Measurements from ENCODE around the gene KBTBD12. TPM values are rescaled to one million over a fixed set of nuclear protein-coding genes. Genes with fewer than 3 reads are reported as not detected.
"Not testable (repeated sequence)": the region's sequence is repeated elsewhere in the genome, so short reads cannot be mapped to it uniquely, and the experiment has no call there.

KBTBD12 gene
- 1 to 10 TPM; 3.2 to 4.1 TPM for total RNA-seq

GRCh38 chr3:127915115-127915936 lies at the start of gene KBTBD12:
Gene KBTBD12, plus strand, starts transcription at chr3:127915232. Its CDS starts 7,830 bp downstream, at chr3:127923062.
- Histone ChIP-seq H3K27me3 (no peaks in the 10 kb centered on the region), H3K4me1 (no peaks in the 10 kb centered on the region), H3K27ac (peak within 1 kb of the TSS; percentile 63), H3K36me3 (no peaks in the 10 kb centered on the region), H3K4me3 (peak within 1 kb of the TSS; percentile 32), H3K9ac (ENCODE audit: low read depth in 2 of 2, low read length in 2 of 2) (peak within 1 kb of the TSS; percentile 56 to 70), H3K9me3 (no peaks in the 10 kb centered on the region)
- DNase-seq: peak; percentile 57
- intact Hi-C loops (cut with DNase I): no loop called here
- TF ChIP-seq CTCF (IDR thresholded peaks at IDR 0.05): no peak

- H3K36me3 ChIP-seq: no peaks in the 10 kb centered on the region
- no peak for DNase-seq
- TF ChIP-seq CTCF (IDR thresholded peaks at IDR 0.05): no peak
- no peaks in the 10 kb centered on the region for H3K27me3 ChIP-seq
- no peaks in the 10 kb centered on the region for H3K9me3 ChIP-seq
- no peaks in the 10 kb centered on the region for H3K4me1 ChIP-seq
- H3K9ac ChIP-seq (ENCODE audit: low read depth in 2 of 2, low read length in 2 of 2): no peak overlapping the region
- H3K27ac ChIP-seq: no peak overlapping the region
- intact Hi-C loops (cut with DNase I): no loop called here
- H3K4me3 ChIP-seq: no peak overlapping the region
Measured at GRCh38 chr3:127865941-127866340, 49.1 kb upstream of the KBTBD12 start.

- Histone ChIP-seq H3K36me3 (no peaks in the 10 kb centered on the region), H3K4me1 (no peaks in the 10 kb centered on the region), H3K4me3 (no peak overlapping the region), H3K27me3 (no peaks in the 10 kb centered on the region), H3K27ac (no peak overlapping the region), H3K9ac (ENCODE audit: low read depth in 2 of 2, low read length in 2 of 2) (no peak overlapping the region), H3K9me3 (no peaks in the 10 kb centered on the region)
- intact Hi-C loops (cut with DNase I): no loop called here
- no peak for DNase-seq
- TF ChIP-seq CTCF (IDR thresholded peaks at IDR 0.05): no peak
Measured at GRCh38 chr3:127867412-127867811, 47.6 kb upstream of the KBTBD12 start.

- no peak overlapping the region for H3K9ac ChIP-seq (ENCODE audit: low read depth in 2 of 2, low read length in 2 of 2)
- no peaks in the 10 kb centered on the region for H3K9me3 ChIP-seq
- no peaks in the 10 kb centered on the region for H3K4me1 ChIP-seq
- no peak for TF ChIP-seq CTCF (IDR thresholded peaks at IDR 0.05)
- intact Hi-C loops (cut with DNase I): no loop called here
- no peak overlapping the region for H3K27ac ChIP-seq
- no peaks in the 10 kb centered on the region for H3K36me3 ChIP-seq
- no peak overlapping the region for H3K4me3 ChIP-seq
- H3K27me3 ChIP-seq: no peaks in the 10 kb centered on the region
- DNase-seq: no peak
Measured at GRCh38 chr3:127867986-127868385, 47.0 kb upstream of the KBTBD12 start.

- no peaks in the 10 kb centered on the region for H3K9me3 ChIP-seq
- no peaks in the 10 kb centered on the region for H3K27me3 ChIP-seq
- no peaks in the 10 kb centered on the region for H3K36me3 ChIP-seq
- no peaks in the 10 kb centered on the region for H3K4me1 ChIP-seq
- intact Hi-C loops (cut with DNase I): no loop called here
- no peak overlapping the region for H3K27ac ChIP-seq
- no peak overlapping the region for H3K9ac ChIP-seq (ENCODE audit: low read depth in 2 of 2, low read length in 2 of 2)
- no peak for TF ChIP-seq CTCF (IDR thresholded peaks at IDR 0.05)
- H3K4me3 ChIP-seq: no peak overlapping the region
- DNase-seq: no peak
Measured at GRCh38 chr3:127870156-127870555, 44.9 kb upstream of the KBTBD12 start.

- H3K27ac ChIP-seq; H3K4me1 ChIP-seq; H3K9me3 ChIP-seq; H3K36me3 ChIP-seq; DNase-seq; H3K4me3 ChIP-seq; intact Hi-C loops (cut with DNase I); H3K9ac ChIP-seq (ENCODE audit: low read depth in 2 of 2, low read length in 2 of 2); H3K27me3 ChIP-seq: not testable (repeated sequence)
Measured at GRCh38 chr3:127874097-127874496, 40.9 kb upstream of the KBTBD12 start.

Measured in colonic mucosa (tissue), 4 donors.